Stomach (tissue), 4 donors: Measurements from ENCODE around the gene NEK6.

ENCODE experiments used
- EP300 ChIP-seq: sonication (generic); formaldehyde crosslinking; IDR thresholded peaks from one replicate; pipeline ENCODE4 v1.6.1; 2017; ENCODE audit warnings: antibody characterized with exemption
- POLR2A ChIP-seq, 4 donors: fragments of 450-650 bp; IDR thresholded peaks; one replicate each; pipeline ENCODE4 v1.6.1; 2016; ENCODE audit warnings: antibody characterized with exemption in 4 of 4, control low read depth in 2 of 4, mild to moderate bottlenecking in 1 of 4, moderate library complexity in 1 of 4
- POLR2AphosphoS5 ChIP-seq, 3 donors: sonication (generic); formaldehyde crosslinking; IDR thresholded peaks; one replicate each; pipeline ENCODE4 v1.6.1; 2016; ENCODE audit warnings: antibody characterized with exemption in 3 of 3

DNA sequence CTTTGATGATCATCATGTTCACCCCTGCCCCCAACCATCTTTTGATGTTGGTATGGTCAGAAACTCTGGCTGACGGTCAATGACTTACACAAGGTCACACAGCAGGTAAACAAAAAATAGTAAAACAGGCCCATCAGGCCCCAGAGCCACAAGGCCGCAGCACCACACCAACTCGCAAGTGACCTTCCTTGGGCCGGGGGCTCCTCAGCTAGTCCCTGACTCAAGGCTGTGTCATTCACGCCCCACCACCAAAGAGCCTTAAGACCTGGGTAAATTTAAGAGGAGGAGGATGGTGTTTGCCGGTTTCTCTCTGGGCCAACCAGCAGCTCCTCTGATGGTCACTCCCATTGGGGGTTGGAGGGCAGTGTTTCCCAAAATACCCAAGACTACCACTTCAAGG, 101.7 kb downstream of the NEK6 start:
- TF ChIP-seq POLR2A (IDR thresholded peaks at IDR 0.05): no peak
- no peak for TF ChIP-seq EP300
- no peak for TF ChIP-seq POLR2AphosphoS5 (IDR thresholded peaks at IDR 0.05)
